Measurements from ENCODE around the gene TMEM204.

- TF ChIP-seq EP300 (IDR thresholded peaks at IDR 0.05): no peak
- TF ChIP-seq CTCF (IDR thresholded peaks at IDR 0.05): no peak
Measured at GRCh38 chr16:1531638-1531910, 1.9 kb upstream of the TMEM204 start.
